Renal cortex interstitium (tissue), 11 donors: ENCODE results near the gene WWTR1. TPM values are rescaled to one million over a fixed set of nuclear protein-coding genes. Genes with fewer than 3 reads are reported as not detected.

Source experiments
- DNase-seq, 11 donors: peaks; one replicate each; pipeline ENCODE4 v3.0.0-alpha.2; 2013; ENCODE audit warnings: low read depth in 9 of 11, low spot score in 4 of 11; ENCODE audit errors: extremely low read depth in 1 of 11
- polyA plus RNA-seq, 3 donors: library from polyadenylated mRNA; unstranded; fragments of 120-200 nt; gene quantifications; one replicate each; pipeline ENCODE4 v1.2.1, GENCODE V29; 2013; ENCODE audit not compliant: insufficient read length in 3 of 3

Gene WWTR1
- polyA plus RNA-seq, 3 donors: 92.3 to 117 (median 111) TPM

GRCh38 chr3:149553781-149554451, 103.9 kb downstream of the WWTR1 start:
- no peak for DNase-seq

DNA sequence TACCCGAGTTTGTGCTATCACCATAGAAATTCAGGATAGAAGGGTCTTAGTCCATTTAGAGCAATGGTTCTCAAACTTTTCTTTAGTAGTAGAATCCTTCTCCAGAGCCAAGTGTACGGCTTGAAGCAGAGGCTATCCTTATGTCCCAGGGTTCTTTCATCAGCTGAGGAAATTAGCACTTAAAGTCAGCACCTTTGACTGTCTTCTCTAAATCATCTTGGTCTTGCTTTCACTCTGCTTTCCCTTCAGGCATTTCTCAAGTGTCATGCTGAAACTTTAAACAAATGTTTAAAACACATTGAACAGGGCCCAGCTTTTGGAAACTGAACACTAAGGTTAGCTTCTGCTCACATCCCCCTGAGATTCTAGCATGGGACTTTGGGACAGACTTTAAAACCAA, 105.1 kb downstream of the WWTR1 start:
- DNase-seq: no peak

GRCh38 chr3:149551500-149551899, 106.3 kb downstream of the WWTR1 start:
- no peak for DNase-seq

DNA sequence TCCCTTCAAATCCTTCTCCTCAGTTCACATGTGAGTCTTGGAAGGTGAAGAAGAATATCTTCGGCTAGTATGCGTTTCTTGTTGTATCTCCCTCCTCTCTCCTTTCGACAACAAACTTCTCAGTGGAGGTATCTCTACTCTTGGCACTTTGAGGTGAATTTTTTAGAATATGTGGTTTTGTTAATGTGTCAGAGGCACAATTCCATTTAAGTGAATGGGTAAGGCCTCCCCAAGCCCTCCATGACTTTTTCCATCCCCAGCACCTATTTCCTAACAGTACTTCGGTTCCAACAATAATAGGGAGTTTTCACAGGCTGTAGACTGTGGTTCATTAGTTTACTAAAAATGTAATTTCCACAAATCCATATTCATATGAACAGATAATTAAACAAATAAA, 109.2 kb downstream of the WWTR1 start:
- DNase-seq: no peak

DNA sequence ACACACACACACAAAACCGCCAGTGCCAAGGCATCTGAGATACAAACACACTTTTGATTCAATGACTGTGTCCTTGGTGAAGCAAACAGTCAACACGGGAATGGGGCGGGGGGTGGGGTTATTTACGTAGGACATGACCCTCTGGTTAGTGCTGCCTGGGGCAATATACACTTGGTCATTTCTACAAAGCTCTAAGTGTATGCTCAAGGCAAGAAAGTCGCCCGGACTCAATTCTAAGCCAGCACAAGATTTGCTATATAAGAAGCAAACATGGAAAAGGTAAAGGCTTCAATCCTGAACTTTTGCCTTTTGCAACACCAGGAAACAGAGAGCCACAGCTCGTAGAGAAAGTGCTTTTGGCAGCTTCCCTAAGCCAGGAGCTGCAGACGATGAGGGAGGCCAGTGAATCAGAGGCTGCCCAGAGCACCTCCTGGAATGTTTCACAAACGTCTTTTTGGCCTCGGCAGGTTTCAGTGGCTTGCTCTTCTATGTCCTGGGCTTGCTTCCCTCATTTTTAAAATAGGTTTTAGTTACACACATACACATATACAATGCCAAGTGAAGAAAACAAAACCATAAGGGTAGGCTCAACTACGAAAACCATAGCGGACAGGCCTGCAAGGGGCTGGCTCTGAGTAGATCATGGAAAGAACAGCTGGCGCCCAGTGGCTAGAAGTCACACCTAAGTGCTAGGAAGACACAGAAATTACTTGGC, 109.7 kb downstream of the WWTR1 start:
- DNase-seq: no peak

GRCh38 chr3:149547413-149547812, 110.4 kb downstream of the WWTR1 start:
- no peak for DNase-seq

DNA sequence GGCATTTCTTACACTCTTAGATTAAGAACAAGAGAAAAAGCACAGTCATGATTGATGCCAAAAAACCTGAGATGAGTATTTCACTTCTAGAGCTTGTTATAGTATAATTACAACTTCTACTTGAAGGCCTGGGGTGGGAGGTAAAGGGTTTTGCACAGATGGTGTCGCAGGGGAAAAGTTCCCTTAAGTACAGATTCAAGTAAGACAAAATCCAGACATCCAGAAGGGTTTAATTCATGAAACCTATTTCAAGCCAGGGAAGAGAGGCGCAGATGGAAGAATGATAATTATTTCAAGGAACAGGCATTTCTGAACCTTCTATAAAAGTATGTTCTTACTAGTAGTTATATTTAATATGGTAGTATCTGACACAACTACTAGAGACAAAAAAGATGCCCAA, 112.8 kb downstream of the WWTR1 start:
- DNase-seq: no peak

DNA sequence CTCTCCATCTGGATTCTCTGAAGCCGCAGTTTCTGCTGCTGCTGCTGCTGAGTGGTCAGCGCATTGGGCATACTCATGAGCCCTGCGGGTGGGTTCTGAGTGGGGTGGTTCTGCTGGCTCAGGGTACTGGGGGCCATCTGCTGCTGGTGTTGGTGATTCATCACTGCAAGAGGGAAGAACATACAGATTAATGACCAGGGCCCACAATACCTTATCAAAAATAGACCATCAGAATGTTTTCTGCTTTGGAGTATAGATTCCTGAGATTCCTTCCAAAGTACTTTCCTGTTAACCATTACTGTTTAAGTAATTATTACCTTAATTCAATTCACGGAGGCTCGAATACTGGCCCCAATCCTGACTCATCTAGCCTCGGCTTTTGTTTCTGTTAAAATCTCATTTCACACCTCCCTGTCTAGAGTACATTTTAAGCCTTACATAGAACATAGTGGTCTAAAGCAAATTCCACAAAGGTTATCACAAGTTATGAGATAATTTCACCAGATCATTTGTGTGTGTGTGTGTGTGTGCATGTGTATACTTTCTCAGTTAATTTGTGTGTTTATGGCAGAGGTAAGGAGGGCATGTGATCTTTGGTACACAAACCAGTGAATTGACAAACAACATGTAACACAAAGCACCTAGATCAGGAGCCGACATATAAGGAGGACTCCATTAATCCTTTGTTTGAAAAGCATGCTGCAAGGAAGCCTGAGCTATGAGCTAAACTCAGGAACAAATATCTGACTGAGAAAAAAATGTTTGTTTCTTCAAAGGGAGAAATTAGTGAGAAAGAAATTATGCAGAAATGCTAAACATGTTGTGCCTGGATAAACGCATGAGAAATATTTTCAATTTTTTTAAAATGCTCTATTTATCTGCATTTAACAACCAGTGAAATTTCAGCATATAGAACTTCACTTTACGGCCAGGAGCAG, 115.2 kb downstream of the WWTR1 start:
- DNase-seq: peak in 1 of 11 donors; percentile 59

- no peak for DNase-seq
Observed at GRCh38 chr3:149541091-149541491, 116.7 kb downstream of the WWTR1 start.

GRCh38 chr3:149538371-149538770, 119.5 kb downstream of the WWTR1 start:
- DNase-seq: no peak

DNA sequence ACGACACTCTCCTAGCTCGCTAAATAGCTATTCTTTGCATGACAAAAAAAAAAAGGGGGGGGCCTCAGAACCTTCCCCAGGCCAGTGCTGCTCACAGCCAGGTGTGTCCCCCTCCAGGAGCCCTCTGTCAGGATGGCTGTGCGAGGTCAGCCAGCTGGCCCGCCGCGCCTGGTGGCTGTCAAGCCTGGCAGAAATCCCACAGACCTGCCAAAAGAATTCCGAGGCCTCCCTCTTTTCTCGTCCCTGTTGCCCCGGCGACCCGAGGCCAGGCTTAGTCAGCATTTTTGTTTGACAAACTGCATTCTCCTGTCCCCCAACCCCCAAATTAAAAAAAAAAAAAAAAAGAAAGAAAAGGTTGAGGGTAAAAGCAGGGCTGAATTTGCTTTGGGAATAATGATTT, 121.4 kb downstream of the WWTR1 start:
- DNase-seq: peak in 1 of 11 donors; percentile 61

GRCh38 chr3:149535333-149535685, 122.5 kb downstream of the WWTR1 start:
- no peak for DNase-seq

- no peak for DNase-seq
Observed at GRCh38 chr3:149534671-149535332, 123.0 kb downstream of the WWTR1 start.

DNA sequence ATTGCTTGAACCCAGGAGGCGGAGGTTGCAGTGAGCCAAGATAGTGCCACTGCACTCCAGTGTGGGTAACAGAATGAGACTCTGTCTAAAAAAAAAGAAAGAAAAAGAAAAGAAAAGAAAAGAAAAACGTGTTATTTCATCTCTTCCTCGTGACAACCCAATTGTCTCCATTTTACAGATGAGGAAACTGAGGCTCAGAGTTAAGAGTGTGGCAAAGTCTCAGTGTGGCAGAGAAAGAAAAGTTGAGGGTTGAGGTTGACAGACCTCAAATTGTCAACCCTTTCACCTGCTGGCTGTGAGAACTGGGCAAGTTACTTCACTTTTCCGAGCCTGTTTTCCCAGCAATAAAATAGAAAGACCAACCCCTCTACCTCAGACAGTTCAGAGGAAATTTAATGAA, 123.7 kb downstream of the WWTR1 start:
- DNase-seq: no peak

- no peak for DNase-seq
Observed at GRCh38 chr3:149532489-149533180, 125.2 kb downstream of the WWTR1 start.

DNA sequence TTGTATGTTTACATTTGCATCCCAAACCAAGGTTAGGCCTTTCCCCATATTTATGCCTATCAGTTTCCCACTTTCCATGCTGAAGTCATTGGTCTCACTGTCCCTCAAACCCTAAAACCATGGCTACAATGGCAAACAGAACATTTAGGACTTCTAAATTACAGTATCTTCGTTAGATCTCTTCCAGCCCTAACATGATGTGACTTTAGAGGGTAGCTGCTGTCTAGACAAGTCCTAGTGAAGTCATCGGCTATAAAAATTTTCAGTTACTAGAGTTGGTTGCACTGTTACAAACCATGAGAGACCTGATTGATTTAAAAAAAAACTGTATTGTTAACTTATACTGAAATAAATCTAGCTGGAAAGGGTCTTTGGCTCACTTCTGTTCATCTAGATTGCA, 128.7 kb downstream of the WWTR1 start:
- no peak for DNase-seq

DNA sequence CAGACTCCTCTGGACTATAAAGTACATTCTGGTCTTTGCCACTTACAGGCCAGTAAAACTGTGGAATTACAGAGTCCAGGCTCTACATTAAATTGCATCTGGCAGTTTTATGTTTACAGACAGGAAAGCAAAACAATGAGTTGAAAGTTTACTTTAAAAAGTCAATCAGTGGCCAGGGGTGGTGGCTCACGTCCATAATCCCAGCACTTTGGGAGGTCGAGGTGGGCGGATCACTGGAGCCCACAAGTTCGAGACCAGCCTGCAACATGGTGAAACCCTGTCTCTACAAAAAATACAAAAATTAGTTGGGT, 129.5 kb downstream of the WWTR1 start:
- DNase-seq: no peak

GRCh38 chr3:149527531-149528339, 130.1 kb downstream of the WWTR1 start:
- no peak for DNase-seq
